ENCODE results near the gene DNAH11.

DNA sequence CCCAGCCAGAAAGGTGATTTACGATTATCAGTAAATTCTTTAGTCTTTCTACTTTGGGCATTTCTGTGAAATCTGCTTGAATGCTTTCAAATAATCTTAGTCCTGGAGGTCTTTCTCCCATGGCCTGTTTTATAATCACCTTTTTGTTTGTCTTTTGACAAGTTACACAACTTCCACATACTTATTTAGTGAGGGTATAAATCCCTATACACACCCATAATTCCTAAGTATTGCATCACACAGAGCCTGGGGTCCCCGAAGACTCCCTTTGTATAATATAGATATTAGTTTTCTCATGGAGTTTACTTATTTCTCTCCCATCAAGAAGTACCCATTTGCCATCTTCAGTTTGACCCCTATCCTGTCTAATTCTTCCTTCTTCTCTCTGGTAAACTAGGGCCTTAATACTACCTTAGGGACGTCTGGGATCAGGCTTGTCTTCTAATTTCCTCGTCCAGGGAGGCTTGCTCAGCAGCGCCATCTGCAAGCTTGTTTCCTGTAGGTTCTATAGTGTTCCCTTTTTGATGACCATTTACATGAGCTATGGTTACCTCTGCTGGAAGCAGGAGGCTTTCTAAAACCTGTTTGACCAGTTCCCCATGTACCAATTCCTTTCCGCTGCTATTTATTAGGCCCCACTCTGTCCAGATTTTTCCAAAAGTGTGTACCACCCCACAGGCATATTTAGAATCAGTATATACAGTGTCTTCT, 8.1 kb downstream of the DNAH11 start:
- TF ChIP-seq SP1 (IDR thresholded peaks at IDR 0.05): no peak
- TF ChIP-seq FOXK2 (IDR thresholded peaks at IDR 0.05): no peak
- TF ChIP-seq TARDBP (IDR thresholded peaks at IDR 0.05): no peak
- TF ChIP-seq HDGF (IDR thresholded peaks at IDR 0.05; ENCODE audit: borderline replicate concordance): no peak
- no peak for TF ChIP-seq FOXM1 (IDR thresholded peaks at IDR 0.05; ENCODE audit: borderline replicate concordance)
- TF ChIP-seq FOXA1 (IDR thresholded peaks at IDR 0.05): no peak
- no peak for TF ChIP-seq ZNF384 (IDR thresholded peaks at IDR 0.05)
- no peak for TF ChIP-seq ARNT (IDR thresholded peaks at IDR 0.05)
- no peak for TF ChIP-seq BHLHE40 (IDR thresholded peaks at IDR 0.05; ENCODE audit: borderline replicate concordance)
- TF ChIP-seq ELF4 (IDR thresholded peaks at IDR 0.05): no peak
- TF ChIP-seq LEF1 (IDR thresholded peaks at IDR 0.05; ENCODE audit: borderline replicate concordance): no peak
- TF ChIP-seq CTBP1 (IDR thresholded peaks at IDR 0.05; ENCODE audit: borderline replicate concordance): no peak
- no peak for TF ChIP-seq SUZ12 (IDR thresholded peaks at IDR 0.05)
- TF ChIP-seq, protein P1, sequence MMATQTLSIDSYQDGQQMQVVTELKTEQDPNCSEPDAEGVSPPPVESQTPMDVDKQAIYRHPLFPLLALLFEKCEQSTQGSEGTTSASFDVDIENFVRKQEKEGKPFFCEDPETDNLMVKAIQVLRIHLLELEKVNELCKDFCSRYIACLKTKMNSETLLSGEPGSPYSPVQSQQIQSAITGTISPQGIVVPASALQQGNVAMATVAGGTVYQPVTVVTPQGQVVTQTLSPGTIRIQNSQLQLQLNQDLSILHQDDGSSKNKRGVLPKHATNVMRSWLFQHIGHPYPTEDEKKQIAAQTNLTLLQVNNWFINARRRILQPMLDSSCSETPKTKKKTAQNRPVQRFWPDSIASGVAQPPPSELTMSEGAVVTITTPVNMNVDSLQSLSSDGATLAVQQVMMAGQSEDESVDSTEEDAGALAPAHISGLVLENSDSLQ (IDR thresholded peaks at IDR 0.05): no peak
